Activated gamma-delta T cell treated with Interleukin-2 at 50 U/mL for 16 hours (primary cell): ENCODE measurements around the gene MPZL1.
"Not testable (repeated sequence)": the region's sequence is repeated elsewhere in the genome, so short reads cannot be mapped to it uniquely, and the experiment has no call there.

Source experiments
- DNase-seq: peaks from one replicate; pipeline ENCODE4 v3.0.0-alpha.2; 2020

Gene MPZL1

DNA sequence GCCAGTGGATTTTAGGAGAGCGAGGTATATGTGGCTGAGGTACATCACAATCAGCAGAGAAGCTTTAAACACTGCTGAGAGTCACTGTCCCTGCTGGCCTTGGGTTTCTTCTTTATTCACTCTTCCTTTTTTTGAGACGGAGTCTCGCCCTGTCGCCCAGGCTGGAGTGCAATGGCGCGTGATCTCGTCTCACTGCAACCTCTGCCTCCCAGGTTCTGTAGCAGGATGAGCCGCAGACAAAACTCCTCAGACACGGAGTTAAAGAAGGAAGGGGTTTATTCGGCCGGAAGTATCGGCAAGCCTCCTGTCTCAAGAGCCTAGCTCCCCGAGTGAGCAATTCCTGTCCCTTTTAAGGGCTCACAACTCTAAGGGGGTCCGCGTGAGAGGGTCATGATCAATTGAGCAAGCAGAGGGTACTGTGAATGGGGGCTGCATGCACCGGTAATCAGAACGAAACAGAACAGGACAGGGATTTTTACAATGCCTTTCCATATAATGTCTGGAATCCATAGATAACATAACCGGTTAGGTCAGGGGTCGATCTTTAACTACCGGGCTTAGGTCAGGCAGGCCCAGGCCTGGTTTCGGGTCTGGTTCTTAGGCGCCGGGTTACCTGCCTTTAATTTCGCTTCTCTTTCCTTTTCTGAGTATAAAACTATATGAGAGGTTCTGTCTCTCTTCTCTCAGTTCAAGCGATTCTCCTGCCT lies 1.9 kb upstream of the MPZL1 start:
- not testable (repeated sequence) for DNase-seq

DNA sequence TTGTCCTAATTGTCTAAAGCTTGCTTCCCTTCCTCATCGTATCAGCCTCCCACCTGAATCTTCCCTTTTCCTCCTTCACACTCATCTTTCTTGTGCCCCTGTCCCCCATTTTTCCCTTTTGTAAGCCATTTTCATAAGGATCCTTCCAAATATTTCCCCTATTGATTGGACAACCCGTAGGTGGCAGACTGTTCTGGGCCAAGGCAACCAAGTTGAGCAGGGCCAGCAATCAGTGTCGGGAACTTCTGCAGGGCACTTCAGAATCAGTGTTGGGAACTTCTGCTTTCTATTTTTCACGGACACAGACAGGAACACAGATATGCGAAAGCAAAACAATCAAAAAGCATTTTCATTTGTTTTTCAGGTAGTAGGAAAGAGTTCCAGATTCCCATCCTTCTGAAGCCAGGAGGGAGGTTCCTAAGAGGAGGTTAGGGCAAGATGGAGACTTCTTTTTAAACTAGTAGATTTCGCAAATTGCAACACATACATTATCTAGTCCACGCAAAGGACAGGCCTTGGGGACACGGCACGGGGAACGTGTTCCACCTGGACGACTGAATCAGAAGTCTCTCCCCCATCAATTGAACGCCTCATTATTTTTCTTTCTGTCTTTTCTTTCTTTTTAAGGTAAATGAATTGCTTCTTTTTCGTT lies 691 bp upstream of the MPZL1 start:
- no peak for DNase-seq

DNA sequence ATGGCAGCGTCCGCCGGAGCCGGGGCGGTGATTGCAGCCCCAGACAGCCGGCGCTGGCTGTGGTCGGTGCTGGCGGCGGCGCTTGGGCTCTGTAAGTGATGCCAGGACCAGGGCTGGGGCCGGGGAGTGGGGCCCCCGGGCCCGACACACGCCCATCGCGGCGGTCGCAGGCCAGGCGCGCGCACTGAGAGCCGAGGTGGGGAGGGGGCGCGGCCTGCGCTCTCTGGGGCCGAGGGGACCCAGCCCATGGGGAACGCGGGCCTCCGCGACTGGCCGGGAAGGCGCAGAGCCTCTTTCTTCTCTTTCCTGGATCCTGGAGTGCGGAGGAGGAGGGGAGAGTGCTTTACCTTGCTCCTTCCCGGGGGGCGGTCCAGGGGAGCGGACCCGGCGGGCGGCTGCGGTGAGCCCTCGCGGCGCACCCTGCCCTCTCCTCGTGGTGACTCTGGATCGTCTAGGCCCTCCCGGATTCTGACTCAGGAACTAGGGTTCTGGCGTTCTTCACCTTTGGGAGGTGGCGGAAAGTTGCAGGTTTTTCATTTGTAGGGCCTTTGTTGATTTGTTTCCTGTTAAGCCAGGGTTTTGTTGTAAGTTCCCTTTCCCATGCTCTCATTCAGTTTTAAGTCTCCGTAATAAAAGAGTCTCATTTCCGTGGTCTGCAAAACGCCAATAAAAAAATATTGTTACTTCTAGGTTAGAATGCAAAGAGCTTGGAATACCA lies 529 bp downstream of the MPZL1 start:
- no peak for DNase-seq

DNA sequence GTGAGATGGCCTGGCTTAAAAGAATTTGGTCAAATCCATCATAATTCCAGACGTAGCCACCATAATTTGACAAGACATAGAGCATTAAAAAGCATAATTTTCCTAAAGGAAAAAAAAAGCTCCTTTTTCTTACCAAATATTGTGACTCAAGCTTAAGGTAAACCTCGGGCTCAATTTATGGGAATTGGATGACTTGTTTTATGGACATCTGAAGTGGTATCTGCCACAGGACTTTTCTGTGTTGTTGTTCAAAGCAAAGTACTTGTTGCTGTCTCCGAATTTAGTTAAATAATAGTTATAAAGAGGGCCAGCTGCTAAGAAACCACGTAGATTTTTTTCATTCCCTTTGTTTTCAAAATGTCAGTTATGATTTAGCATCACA lies 1.1 kb downstream of the MPZL1 start:
- no peak for DNase-seq

DNA sequence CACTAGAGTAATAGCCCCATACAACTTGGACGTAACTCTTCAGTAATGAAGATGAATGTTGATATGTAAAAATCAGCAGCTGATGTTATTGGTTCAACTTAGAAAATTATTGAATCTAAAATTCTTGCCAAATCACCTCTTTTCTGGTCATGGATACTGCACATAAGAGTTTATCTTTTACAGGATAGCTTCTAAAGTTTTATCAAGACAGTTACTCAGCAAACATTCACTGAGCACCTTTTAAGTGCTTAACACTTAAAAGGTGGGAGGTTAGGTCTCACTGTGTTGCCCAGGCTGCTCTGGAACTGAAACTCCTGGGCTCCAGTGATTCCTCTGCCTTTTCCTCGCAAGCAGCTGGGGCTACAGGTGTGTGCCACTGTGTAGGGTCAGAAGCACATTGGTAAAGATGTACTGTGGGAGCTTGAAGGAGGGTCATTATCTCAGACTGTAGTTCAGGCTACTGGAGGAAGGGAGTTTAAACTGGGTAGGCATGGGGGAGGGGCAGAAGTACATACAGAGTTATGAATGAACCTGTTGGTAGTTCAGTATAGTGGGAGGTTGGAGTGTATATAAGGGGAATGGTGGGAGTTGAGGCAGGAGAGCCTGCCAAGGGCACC lies 2.0 kb downstream of the MPZL1 start:
- no peak for DNase-seq

DNA sequence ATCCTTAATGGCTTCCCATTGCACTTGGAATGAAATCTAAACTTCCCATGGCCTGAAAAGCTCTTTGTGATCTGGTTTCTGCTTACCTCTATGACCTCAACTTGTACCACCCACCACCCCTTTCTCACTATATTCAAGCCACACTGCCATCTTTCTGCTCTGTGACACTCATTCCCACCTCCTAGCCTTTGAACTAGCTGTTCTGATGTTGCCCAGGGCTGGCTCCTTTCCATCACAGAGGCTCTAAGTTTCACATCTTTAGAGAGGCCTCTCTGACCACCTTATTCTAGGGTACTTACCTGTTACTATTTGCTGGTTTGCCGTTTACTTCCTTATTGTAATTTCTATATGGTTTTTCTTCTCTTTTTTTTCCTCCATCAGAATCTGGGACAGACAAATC lies 4.2 kb downstream of the MPZL1 start:
- no peak for DNase-seq

DNA sequence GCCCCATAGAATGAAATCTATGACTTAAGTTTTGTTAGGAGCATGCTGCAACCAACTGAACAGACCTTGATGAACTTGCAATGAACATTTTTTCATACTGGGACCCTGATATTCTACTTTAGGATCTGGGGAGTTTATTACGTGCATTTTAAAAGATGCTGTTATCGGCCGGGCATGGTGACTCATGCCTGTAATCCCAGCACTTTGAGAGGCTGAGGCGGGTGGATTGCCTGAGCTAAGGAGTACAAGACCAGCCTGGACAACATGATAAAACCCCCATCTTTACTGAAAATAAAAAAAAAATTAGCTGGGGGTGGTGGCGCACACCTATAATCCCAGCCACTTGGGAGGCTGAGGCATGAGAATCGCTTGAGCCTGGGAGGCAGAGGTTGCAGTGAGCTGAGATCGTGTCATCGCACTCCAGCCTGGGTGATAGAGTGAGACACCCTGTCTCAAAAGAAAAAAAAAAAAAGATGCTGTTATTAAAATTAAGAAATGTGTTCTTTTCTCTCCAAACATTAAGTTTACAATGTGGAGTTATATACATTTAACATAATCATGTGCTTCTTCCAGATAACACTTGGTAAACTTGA lies 7.1 kb downstream of the MPZL1 start:
- no peak for DNase-seq

DNA sequence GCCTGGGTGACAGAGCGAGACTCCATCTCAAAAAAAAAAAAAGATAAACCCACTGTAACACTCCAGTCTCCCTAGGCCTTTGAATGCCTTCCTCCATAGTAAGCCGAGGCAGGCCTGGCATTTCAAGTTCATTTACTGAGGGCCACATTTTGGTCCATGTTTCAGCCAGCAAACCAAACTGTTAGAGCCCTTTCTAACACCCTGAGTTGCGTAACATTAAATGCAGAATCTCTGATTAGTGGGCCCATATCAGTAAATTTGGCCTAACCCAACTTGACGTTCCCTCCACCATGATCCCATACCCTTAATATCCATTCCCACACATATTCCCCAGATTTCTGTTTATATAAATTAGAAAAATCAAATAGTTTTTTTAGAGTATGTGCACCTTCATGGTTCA lies 12.4 kb downstream of the MPZL1 start:
- DNase-seq = no peak

DNA sequence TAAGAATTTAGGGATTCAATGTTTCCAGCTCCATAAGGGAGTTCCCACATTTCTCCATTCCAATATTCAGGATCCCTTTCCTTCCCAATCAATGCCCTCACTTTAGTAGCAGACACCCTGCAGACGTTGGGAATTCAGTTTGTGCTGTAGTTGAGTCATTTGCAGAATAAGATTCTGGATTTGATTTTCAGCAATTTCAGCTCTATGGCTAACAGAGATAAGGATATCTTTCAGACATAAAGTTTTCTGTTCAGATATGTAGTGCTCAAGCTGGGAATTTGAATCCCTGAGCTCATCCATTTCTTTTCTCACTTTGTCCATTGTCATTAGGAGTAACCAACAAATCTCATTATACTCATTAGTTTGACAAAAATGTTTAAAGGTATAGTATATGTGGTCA lies 13.1 kb downstream of the MPZL1 start:
- no peak for DNase-seq

DNA sequence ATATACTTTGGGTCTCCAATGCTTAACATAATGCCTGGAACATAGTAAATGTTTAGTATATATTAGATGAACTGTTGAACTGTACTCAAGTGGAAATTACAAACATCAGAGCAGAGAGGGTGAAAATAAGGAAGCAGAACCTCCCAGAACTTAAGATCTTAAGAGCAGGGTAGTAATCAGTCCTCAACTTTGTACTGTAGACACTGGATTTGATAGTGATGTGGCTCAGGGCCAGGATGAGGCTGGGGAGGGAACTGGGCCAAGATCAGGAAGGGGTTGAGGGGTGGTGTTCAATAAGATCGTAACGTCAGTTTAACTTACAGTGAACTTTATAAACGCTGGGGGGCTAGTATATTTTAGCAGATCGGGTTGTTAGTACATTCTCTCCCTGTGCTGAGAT lies 15.4 kb downstream of the MPZL1 start:
- DNase-seq = no peak

DNA sequence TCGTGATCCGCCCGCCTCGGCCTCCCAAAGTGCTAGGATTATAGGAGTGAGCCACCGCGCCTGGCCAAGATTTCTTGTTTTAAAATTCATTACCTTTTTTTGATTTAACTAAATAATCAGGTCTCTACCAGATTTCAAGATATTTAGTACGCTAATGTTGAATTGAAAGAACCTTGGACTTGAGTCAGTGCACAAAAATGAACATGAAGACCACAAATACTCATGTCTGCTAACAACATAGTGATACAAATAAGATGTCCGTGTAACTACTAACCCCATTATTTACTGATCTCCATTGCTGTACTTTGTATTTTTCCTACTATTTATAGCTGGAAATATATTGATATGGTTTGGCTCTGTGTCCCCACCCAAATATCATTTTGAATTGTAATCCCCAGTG lies 16.4 kb downstream of the MPZL1 start:
- no peak for DNase-seq

DNA sequence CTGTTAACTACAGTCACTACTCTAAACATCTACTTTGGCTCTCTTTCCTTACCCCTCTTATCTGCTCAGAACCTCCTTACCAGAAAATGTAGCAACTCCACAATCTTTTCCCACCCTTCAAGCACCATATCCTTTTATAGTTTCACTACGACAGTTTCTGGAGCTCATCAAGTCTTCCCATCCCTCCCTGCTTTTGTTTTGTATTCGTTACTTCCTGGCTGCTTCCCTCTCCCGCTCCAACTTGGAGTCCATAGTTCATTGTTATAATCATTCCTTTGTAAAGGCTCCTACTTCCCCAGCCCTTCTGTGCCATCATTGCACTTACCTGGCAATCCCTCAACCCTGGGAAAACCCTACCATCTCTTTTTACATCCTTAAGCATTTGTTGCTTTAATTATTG lies 18.0 kb downstream of the MPZL1 start:
- DNase-seq = no peak

DNA sequence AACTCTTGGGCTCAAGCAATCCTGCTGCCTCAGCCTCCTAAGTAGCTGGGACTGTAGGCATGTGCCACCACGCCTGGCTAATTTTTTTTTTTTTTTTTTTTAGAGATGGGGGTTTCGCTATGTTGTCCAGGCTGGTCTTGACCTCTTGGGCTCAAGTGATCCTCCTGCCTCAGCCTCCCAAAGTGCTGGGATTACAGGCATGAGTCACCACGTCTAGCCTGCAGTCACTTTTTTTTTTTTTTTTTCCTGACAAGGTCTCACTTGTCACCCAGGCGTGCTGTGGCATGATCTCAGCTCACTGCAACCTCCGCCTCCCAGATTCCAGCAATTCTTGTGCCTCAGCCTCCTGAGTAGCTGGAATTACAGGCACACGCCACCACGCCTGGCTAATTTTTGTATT lies 19.3 kb downstream of the MPZL1 start:
- DNase-seq = not testable (repeated sequence)

DNA sequence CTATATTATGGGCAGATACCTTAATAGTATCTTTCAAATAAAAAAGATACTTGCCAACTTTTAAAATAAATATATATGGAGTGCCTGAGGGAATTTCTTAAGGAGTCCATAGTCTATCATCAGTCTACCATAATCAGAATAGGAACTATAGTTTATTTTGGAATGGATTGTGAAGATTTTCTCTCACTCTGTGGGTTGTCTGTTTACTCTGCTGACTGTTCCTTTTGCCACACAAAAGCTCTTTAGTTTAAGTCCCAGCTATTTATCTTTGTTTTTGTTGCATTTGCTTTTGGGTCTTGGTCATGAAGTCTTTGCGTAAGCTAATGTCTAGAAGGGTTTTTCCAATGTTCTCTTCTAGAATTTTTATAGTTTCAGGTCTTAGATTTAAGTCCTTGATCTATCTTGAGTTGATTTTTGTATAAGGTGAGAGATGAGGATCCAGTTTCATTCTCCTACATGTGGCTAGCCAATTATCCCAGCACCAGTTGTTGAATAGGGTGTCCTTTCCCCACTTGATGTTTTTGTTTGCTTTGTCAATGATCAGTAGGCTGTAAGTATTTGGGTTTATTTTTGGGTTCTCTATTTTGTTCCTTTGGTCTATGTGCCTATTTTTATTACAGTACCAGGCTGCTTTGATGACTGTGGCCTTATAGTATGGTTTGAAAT lies 20.7 kb downstream of the MPZL1 start:
- not testable (repeated sequence) for DNase-seq

DNA sequence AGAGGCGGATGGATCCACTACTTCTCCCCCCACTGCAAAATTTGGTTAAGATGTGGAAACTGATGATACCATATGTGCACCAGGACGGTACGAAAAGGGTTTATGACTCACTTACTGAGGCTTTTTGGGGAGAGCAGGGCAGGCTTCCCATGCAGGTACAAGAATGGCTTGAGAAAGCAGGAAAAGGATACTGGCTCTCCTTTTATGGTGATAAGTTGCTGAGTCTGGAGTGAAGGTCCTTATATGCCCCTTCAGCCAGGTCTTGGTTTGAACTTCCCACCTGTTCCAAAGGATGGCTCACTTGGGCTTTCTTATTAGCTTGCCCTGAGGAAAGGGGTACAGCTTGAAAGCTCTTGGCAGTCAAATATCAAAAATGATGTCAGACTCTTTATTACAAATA lies 23.1 kb downstream of the MPZL1 start:
- no peak for DNase-seq

DNA sequence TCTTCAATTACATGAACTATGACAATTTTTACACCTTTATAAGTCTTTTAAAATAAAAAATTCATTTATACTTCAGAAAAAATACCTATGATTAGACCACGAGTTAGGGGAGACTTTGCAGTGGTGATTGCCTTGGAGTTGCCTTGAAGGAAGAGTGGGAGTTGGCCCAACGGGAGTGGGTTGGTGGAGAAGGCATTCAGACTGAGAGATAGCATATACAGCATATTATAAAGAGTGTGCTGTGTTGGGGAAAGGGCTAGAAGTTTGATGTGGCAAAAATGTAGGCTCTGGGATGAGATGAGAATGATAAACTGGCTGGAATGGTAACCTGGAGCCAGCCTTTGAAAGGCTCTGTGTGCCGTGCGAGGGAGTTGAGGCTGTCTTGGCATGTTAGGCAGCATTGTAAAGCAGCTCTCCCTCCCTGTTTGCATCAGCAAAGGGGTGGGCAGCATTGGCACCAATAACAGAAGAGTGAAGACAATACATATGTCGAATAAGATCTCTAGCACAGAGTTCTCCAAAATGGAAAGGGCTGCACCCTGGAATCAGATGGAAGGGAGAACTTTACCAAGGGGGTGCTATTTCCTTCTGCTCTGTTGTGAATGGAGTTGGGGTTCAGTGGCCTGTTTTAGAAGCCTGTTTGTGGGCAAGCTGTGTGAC lies 24.4 kb downstream of the MPZL1 start:
- no peak for DNase-seq

DNA sequence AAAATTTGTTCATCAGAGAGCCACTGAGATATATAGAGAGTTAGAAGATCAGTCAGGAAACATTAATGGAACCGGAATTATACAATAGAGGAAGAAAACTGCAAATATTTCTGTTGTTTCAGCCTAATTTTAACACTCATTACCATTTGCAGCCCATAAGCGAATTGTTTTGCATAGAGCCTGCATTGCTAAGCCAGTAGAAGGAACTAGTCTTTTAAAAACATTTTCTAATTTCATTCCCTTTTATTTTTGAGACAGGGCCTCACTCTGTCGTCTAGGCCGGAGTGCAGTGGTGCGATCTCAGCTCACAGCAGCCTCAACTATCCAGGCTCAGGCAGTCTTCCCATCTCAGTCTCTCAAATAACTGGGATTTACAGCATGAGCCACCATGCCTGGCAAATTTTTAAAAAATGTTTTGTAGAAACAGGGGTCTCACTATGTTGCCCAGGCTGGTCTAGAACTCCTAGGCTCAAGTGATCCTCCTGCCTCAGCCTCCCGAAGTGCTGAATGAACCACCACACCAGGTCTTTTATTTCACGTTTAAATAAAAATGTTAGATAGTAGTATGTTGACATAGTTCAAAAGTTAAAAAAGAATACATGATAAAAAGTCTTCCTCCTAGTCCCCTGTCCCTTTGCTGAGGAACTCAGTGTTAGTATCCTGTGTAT lies 25.3 kb downstream of the MPZL1 start:
- no peak for DNase-seq

DNA sequence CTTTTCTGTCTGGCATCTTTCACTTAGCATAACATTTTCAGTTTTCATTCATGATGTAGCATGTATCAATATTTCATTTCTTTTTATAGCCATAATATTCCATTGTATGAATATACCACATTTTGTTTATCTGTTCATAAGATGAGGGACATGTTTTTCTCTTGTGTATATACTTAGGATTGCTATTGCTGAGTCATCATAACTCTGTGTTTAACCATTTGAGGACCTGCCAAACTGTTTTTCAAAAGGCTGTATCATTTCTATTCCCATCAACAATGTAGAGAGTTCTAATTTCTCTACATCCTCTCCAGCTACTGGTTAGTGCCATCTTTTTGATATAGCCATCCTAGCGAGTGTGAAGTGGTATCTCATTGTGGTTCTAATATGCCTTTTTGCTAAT lies 26.2 kb downstream of the MPZL1 start:
- no peak for DNase-seq

DNA sequence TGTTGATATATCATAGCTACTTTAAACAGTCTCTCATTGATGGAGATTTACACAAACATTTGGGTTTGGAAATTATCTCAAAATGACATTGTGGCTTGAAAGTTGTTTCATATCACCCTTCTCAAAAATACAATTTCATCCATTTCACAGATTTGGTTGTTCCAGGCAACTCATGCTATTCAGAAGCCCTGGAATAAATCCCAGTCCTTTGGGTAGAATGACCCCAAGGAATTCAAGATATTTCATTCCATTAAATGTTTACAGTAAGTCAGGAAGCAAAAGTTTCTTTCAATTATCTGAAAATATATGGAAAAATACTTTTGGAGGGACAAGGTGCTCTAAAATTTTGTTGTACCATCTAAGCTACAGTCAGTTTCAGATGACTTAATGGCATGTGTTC lies 27.1 kb downstream of the MPZL1 start:
- no peak for DNase-seq

DNA sequence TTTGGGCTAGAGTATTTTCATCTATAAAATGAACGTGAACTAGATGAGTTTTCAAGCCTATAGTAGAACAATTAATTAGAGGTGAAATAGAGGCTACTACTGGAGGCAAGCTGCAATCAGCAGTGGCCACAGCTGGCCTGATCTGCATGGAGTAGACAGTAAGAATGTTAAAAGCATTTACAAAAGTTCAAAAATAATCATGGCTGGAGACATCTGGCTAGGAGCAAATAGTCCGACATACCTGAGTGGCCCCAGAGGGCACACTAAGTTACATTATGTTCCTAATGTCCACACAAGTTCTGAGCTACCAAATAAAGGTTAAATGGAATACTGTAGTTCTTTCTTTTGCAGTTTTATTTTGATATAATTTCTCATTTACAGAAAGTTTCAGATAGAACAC lies 28.0 kb downstream of the MPZL1 start:
- no peak for DNase-seq

DNA sequence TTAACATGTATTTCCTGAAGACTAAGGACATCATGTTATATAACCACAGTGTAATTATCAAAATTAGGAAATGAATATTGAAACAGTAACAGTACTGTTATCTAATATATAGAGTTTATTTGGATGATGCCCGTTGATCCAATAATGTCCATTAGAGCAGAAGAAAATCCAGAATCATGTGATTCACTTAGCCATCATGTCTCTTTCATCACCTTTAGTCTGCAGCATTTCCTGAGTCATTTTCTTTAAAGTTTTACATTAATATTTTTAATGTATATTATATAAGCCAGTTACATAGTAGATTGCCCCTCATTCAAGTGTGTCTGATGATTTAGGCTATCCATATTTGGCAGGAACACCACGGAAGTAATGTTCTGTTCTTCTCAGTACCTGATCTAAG lies 28.9 kb downstream of the MPZL1 start:
- no peak for DNase-seq

DNA sequence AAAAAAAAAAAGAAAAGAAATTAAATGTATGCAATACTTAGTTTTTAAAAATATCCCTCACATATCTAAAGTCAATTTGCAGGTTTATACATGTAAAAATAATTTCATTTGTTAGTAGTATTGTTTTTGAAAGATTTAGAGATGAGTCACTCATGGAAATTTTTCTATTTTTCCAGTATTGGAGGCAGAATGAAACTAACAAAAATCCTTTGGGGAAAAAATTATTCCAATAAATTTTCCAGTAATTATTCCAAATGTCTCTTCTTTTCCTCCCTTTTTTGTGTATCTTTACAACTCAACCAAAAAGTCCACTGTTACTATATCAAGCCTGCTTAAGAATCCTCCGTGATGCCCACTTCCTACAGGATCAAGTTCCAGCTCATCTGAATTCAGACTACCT lies 29.9 kb downstream of the MPZL1 start:
- no peak for DNase-seq
